GM19023 (cell line): ENCODE results near the gene FCHO1.

Experiments used
- ATAC-seq: cut with Tn5 transposase; IDR thresholded peaks from one replicate; pipeline ENCODE4 v1.9.1; 2021; ENCODE audit warnings: mild to moderate bottlenecking, moderate library complexity; ENCODE audit not compliant: unreplicated experiment

The FCHO1 gene

DNA sequence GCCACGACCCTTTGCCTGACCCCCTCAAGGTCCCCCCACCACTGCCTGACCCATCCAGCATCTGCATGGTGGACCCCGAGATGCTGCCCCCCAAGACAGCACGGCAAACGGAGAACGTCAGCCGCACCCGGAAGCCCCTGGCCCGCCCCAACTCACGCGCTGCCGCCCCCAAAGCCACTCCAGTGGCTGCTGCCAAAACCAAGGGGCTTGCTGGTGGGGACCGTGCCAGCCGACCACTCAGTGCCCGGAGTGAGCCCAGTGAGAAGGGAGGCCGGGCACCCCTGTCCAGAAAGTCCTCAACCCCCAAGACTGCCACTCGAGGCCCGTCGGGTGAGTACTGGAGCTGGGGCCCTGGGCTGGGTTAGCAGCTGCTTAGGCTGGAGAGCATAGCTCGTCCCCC lies 23.4 kb upstream of the FCHO1 start:
- ATAC-seq, result no peak

GRCh38 chr19:17733127-17733526 lies 18.1 kb upstream of the FCHO1 start:
- no peak for ATAC-seq

- no peak for ATAC-seq
These were observed 17.1 kb upstream of the FCHO1 start for GRCh38 chr19:17734146-17734545.

GRCh38 chr19:17735410-17735809 lies 15.9 kb upstream of the FCHO1 start:
- no peak for ATAC-seq

GRCh38 chr19:17737690-17738153 lies 13.6 kb upstream of the FCHO1 start:
- ATAC-seq, result no peak

DNA sequence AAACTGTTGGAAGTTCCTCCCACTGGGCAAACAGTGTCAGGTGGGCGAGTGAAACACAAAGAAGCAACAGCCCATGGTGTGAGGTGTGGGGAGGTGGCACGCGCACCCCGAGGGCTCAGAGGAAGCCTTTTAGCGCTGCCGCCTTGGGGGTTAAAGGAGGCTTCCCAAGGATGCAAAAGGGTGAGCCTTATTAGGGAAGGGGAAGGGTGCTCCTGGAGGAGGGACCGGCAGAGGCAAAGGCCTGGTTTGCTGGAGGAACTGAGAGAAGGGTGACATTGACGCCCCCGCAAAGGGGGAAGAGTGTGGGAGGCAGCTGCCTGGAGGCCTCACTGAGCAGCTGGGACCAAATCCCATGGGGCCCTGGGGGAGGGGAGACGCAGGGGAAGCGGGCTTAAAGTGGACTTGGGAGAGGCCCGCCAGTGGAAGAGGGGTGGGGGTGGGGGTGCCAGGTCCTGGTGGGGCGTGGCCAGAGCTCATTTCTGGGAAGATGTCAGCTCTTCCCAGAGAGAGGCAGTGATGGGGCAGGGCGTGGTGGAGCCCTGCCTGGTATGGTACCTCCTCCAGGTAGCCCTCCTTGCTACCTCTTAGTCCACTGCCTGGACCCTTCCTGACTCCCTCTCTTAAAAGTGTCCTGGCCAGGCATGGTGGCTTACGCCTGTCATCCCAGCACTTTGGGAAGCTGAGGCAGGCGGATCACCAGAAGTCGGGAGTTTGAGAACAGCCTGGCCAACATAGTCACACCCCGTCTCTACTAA lies 12.0 kb upstream of the FCHO1 start:
- no peak for ATAC-seq

GRCh38 chr19:17741456-17741855 lies 9.8 kb upstream of the FCHO1 start:
- no peak for ATAC-seq

- ATAC-seq, result no peak
These were observed 7.2 kb upstream of the FCHO1 start for GRCh38 chr19:17743874-17744580.

DNA sequence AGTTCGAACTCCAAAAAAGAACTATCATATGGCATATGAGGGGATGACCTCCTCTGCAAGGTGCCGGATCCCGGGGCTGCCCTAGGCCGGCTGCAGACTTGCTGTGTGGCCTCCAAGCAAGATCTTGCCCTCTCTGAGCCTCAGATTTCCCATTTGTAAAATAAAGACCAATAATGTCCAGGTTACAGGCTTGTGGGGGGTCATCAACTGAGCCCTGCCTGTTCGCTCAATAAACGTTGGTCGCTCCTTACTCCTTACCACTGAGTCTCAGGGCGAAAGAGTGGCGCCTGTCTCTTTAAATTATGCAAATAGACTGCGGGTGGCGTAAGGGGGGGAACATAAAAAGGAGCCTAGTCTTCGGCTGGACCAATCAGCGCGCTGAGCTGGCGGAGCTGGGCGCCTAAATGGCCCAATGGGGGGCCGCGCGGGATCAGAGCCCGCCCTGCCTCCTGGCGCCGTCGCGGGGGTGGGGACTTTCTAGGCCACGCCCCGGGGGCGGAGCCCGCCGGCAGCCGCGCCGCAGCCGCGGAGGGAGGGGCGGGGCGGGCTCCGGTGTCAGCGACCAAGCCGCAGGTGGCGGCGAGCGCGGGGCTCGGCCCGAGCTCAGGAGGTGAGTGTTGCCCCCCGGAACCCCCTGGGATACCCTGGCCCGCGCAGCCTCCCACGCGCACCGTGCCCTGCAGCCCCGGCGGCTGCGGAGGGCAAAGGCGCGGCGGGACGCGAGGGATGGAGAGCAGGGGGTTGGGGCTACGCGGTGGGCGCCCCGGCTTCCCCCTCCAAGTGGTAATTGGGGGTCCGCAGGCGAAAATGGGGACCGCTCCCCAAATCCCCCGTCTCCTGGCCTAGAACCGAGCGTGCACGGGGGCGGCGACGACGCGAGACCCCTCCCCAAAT lies 3.8 kb upstream of the FCHO1 start:
- peak; percentile 80 for ATAC-seq

GRCh38 chr19:17748884-17749638 lies 2.2 kb upstream of the FCHO1 start:
- no peak for ATAC-seq

- no peak for ATAC-seq
These were observed 1.4 kb upstream of the FCHO1 start for GRCh38 chr19:17749912-17750317.

- no peak for ATAC-seq
These were observed 616 bp downstream of the FCHO1 start for GRCh38 chr19:17751912-17752273.

DNA sequence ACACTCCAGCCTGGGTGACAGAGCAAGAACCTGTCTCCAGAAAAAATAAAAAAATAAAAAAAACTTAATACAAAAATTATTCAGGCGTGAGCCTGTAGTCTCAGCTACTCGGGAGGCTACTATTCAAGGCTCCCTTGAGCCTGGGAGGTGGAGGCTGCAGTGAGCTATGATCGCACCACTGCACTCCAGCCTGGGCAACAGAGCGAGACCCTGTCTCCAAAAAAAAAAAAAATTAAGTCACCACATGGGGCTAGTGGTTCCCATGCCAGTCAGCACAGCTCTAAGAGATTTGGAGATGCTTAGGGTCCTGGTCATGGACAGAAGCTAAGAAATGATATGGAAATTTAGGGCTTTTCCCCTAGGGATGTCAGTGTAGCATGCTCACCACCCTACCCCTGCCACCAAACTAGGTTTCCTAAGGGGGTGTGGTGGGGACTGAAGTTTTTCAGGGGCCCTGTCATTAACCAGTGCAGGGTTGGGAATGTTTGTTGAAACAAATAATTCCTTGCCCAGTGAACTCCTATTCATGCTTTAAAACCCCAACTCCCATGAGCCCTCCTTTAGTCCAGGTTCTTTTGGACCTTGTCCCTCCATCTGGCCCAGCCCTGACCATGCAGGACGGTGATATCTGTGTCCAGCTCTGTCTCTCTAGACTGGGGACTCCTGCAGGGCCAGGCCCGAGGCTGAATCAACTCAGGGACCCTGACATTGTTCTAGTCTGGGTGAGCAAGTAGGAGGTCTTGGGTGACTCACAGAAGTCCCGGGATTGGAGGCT lies 1.8 kb downstream of the FCHO1 start:
- ATAC-seq, result no peak

DNA sequence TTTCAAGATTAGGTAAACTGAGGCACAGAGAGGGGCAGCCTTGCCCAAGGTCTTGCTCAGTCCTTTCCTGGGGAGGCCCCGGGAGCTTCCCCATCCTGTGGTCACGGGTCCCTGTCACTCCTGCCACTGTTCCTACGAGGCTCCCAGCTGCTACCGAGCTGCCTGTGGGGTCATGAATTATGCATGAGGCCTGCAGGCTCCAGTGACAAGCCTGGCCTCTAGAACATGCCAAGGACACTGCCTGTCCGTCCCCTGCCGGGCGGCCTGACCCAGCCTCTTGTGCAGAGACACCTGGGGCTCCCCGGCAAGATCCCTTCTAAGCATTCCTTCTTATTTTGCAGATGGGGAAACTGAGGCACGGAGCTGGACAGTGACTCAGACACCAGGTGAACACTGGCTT lies 2.7 kb downstream of the FCHO1 start:
- ATAC-seq, result no peak

- peak; percentile 46 for ATAC-seq
These were observed 3.6 kb downstream of the FCHO1 start for GRCh38 chr19:17754634-17755442.

DNA sequence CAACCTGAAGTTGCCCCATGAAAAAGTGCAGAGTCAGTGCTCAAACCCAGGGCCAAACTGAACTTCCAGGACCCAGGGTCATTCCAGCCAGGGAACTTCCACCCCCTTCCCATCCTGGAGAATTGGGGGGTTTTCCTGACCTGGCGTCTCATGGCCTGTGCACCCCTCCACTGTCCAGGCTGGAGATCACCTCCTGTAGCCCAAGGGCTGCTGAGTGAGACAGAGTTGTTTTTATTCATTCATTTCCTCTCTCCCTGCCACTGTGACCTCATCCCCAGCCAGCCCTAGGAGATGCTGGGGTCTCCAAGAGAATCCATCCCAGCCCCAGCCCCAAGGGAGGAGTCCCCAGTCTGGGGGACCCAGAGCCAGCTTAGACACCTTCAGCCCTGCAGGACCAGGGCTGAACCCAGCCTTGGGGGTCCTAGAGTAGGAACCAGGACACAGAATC lies 4.2 kb downstream of the FCHO1 start:
- ATAC-seq, result no peak

- no peak for ATAC-seq
These were observed 4.8 kb downstream of the FCHO1 start for GRCh38 chr19:17755977-17756670.

DNA sequence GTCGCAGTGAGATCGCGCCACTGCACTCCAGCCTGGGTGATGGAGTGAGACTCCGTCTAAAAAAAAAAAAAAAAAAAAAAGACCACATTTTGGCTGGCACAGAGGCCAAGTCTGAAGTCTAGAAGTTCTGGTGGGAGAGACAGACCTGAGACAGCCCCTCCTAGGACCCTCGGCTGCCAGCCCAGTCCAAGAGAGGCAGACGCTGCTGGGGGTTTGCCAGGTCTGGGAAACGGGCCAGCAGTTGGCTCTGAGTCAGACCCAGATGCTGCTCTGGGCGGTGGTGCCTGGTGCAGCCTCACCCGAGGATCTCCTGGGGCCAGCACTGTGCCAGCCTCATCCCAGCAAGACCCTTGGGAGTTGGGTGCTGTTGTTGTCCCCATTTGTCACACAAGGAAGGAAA lies 5.8 kb downstream of the FCHO1 start:
- ATAC-seq, result no peak
